ENCODE measurements around the gene OR2T27. TPM values are rescaled to one million over a fixed set of nuclear protein-coding genes. Genes with fewer than 3 reads are reported as not detected.
"Not testable (repeated sequence)": the region's sequence is repeated elsewhere in the genome, so short reads cannot be mapped to it uniquely, and the experiment has no call there.

The OR2T27 gene, protein sequence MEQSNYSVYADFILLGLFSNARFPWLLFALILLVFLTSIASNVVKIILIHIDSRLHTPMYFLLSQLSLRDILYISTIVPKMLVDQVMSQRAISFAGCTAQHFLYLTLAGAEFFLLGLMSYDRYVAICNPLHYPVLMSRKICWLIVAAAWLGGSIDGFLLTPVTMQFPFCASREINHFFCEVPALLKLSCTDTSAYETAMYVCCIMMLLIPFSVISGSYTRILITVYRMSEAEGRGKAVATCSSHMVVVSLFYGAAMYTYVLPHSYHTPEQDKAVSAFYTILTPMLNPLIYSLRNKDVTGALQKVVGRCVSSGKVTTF
- total RNA-seq (not detected), polyA plus RNA-seq (not detected)
- long read RNA-seq, donor 1: 0 reads
- long read RNA-seq, donor 2: 0 reads
- long read RNA-seq, donor 3: 0 reads

DNA sequence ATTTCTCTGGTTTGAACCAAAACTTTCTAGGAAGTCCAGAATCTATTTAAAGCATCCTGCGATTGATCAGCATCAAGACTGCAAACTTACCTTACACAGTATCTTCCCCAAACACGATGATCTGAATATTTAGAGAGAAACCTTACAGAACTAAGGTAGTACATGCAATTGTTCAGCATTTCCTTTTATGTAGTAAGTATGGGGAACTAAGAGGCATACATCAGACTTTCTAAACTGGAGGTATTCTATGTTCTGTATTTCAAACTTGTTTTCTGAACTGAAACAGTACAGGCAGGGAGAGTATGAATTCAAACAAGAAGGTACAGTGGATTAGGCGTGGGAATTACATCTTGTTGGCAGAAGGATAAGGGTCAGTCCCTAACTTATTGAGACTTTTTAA, at the start of gene OR2T27:
OR2T27 (minus strand) TSS at position 175 of the 400 bp plus-strand sequence. CDS start 4,644 bp downstream, outside the sequence.
- H3K27ac ChIP-seq; H3K4me3 ChIP-seq; H3K36me3 ChIP-seq; H3K4me1 ChIP-seq; H3K9me3 ChIP-seq; DNase-seq; intact Hi-C loops (cut with DNase I); H3K27me3 ChIP-seq; ATAC-seq: not testable (repeated sequence)
- WGBS, 2 donors: 59% methylated on average over 2 of the region's 3 CpGs; no CpG with 5 or more reads in 1 of the 2 donors

DNA sequence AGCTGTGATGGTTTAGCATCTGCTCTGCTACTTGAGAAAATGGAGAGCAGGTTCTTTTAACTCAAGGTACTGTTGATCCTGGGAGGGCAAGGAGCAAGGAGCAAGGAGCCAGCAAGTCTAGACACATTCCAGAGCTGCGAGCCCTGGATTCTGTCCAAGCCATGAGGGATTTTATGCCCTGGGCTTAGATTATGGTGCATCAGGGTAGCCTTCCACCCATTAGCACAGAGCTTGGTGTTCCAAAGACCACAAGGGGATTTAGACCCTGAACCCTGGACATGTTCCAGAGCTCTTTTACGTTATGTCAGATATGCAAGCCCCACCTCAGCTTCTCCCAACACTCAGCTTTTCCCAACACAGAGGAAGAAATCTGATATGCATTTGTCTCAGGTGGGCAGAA, 49.3 kb upstream of the OR2T27 start:
- ATAC-seq: no peak
- no peak for DNase-seq
- H3K9me3 ChIP-seq: no peaks in the 10 kb centered on the region
- 47 to 54% methylated on average over 2 of the region's 2 CpGs for WGBS, 2 donors
- peaks cover 0 to 12% (median 8%) of the 10 kb centered on the region in 7 donors for H3K27me3 ChIP-seq
- peaks cover 0 to 14% (median 0%) of the 10 kb centered on the region in 9 donors for H3K4me1 ChIP-seq
- no peaks in the 10 kb centered on the region for H3K36me3 ChIP-seq
- intact Hi-C loops (cut with DNase I): no loop called here
- no peak overlapping the region for H3K4me3 ChIP-seq
- TF ChIP-seq, protein P1, sequence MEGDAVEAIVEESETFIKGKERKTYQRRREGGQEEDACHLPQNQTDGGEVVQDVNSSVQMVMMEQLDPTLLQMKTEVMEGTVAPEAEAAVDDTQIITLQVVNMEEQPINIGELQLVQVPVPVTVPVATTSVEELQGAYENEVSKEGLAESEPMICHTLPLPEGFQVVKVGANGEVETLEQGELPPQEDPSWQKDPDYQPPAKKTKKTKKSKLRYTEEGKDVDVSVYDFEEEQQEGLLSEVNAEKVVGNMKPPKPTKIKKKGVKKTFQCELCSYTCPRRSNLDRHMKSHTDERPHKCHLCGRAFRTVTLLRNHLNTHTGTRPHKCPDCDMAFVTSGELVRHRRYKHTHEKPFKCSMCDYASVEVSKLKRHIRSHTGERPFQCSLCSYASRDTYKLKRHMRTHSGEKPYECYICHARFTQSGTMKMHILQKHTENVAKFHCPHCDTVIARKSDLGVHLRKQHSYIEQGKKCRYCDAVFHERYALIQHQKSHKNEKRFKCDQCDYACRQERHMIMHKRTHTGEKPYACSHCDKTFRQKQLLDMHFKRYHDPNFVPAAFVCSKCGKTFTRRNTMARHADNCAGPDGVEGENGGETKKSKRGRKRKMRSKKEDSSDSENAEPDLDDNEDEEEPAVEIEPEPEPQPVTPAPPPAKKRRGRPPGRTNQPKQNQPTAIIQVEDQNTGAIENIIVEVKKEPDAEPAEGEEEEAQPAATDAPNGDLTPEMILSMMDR (IDR thresholded peaks at IDR 0.05): no peak
- H3K27ac ChIP-seq: no peak overlapping the region

DNA sequence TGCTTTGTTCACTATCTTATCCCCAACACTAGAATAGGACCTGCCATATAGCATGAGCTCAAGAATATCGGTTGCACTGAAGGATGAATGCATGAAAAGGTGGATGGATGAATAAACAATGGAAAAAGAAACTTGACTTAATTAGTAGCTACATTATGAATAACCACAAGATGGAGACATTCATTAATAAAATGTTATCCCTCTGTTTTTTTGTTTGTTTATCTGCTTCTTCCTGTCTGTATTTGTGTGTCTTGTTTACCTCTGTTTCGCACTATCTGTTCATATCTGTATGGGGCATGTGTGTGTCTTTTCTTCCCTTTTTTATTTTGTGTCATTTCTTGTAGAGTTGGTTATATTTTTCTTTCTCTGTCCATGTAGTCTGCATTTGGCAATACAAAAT, 48.3 kb upstream of the OR2T27 start:
- H3K36me3 ChIP-seq: no peaks in the 10 kb centered on the region
- WGBS, 2 donors: 57 to 71% methylated on average over 2 of the region's 2 CpGs
- no peaks in the 10 kb centered on the region for H3K9me3 ChIP-seq
- TF ChIP-seq, protein P1 (IDR thresholded peaks at IDR 0.05): peak in 2 of 9 donors; percentile 20 to 28
- no peak overlapping the region for H3K4me3 ChIP-seq
- H3K27ac ChIP-seq: no peak overlapping the region
- H3K4me1 ChIP-seq: peaks cover 0 to 8% (median 0%) of the 10 kb centered on the region in 9 donors
- ATAC-seq (no peak), DNase-seq (no peak)
- peaks cover 0 to 16% (median 8%) of the 10 kb centered on the region in 7 donors for H3K27me3 ChIP-seq
- intact Hi-C loops (cut with DNase I): no loop called here

DNA sequence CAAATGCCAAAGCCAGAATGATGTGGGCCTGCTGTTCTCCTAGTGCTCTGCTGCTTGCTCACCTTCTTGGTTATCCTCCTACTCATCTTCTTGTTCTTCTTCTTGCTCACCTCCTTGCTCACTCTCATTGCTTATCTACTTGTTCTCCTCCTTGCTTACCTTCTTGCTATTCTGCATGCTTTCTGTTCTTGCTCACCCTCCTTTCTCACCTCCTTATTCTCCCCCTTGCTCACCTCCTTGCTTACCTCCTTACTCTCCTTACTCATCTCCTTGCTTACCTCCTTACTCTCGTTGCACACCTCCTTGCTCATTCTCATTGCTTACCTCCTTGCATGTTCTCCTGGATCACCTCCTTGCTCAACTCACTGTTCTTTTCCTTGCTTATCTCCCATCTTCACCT, 47.4 kb upstream of the OR2T27 start, which contains the start of gene OR14I1:
OR14I1 (minus strand) TSS at position 53 of the 400 bp plus-strand sequence.
- intact Hi-C loops (cut with DNase I): no loop called here
- H3K4me3 ChIP-seq: no peak within 1 kb of the TSS
- ATAC-seq (no peak), DNase-seq (no peak)
- no peaks in the 10 kb centered on the region for H3K9me3 ChIP-seq
- TF ChIP-seq, protein P1 (IDR thresholded peaks at IDR 0.05): no peak
- no peaks in the 10 kb centered on the region for H3K36me3 ChIP-seq
- peaks cover 0 to 19% (median 8%) of the 10 kb centered on the region in 7 donors for H3K27me3 ChIP-seq
- peaks cover 0 to 3% (median 0%) of the 10 kb centered on the region in 9 donors for H3K4me1 ChIP-seq
- H3K27ac ChIP-seq: no peak within 1 kb of the TSS
- 54 to 59% methylated on average over 1 of the region's 1 CpG for WGBS, 2 donors

DNA sequence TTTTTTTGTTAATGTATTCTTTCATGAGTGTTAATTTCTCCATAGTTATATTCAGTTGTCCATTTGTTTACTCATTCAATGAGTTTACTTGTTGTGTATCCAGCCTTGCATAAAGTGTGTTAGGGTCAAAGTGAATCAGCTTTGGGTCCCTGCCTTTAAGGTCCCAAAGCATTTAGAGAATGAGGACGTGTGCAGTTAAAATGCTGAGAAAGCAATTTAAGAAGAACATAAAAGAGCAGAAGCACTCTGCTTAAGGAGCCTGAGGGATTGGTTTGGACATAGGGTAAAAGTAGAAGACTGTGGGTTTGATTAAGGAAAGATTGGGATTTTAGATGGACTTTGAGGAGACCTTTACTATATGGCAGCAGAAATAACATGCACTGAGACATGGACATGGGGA, 43.8 kb upstream of the OR2T27 start:
- intact Hi-C loops (cut with DNase I): no loop called here
- DNase-seq (no peak), ATAC-seq (no peak)
- WGBS, 2 donors: 30 to 41% methylated on average over 1 of the region's 1 CpG
- no peak overlapping the region for H3K27ac ChIP-seq
- peaks cover 0 to 3% (median 0%) of the 10 kb centered on the region in 9 donors for H3K4me1 ChIP-seq
- no peak overlapping the region for H3K4me3 ChIP-seq
- no peaks in the 10 kb centered on the region for H3K9me3 ChIP-seq
- no peaks in the 10 kb centered on the region for H3K36me3 ChIP-seq
- TF ChIP-seq, protein P1 (IDR thresholded peaks at IDR 0.05): no peak
- peaks cover 0 to 26% (median 5%) of the 10 kb centered on the region in 7 donors for H3K27me3 ChIP-seq
